GM12864 (cell line): ENCODE measurements around the gene ULBP3.
"Not testable (repeated sequence)": the region's sequence is repeated elsewhere in the genome, so short reads cannot be mapped to it uniquely, and the experiment has no call there.

ENCODE experiments used
- DNase-seq: peaks from one replicate; pipeline ENCODE4 v3.0.0-alpha.2; 2011; ENCODE audit warnings: low read depth
- H3K4me3 ChIP-seq: 2 replicates; pipeline ENCODE4 v1.5.1; 2011; ENCODE audit warnings: mild to moderate bottlenecking, low read depth, low read length, control low read depth
- CTCF ChIP-seq: IDR thresholded peaks from 2 replicates; pipeline ENCODE4 v1.5.1; 2011; ENCODE audit warnings: low read depth, mild to moderate bottlenecking, moderate library complexity, low read length, control low read depth, inconsistent platforms; ENCODE audit errors: missing control alignments

The ULBP3 gene

GRCh38 chr6:150016324-150017185, 52.4 kb downstream of the ULBP3 start:
- DNase-seq: peak; percentile 27
- no peak overlapping the region for H3K4me3 ChIP-seq
- peak; percentile 42 for TF ChIP-seq CTCF

- not testable (repeated sequence) for DNase-seq, H3K4me3 ChIP-seq
Measured at GRCh38 chr6:150015281-150016001, 53.5 kb downstream of the ULBP3 start.

GRCh38 chr6:150014623-150015280, 54.2 kb downstream of the ULBP3 start:
- not testable (repeated sequence) for DNase-seq, H3K4me3 ChIP-seq

- not testable (repeated sequence) for H3K4me3 ChIP-seq, DNase-seq
Measured at GRCh38 chr6:150013785-150014622, 54.9 kb downstream of the ULBP3 start.

- DNase-seq, H3K4me3 ChIP-seq: not testable (repeated sequence)
Measured at GRCh38 chr6:150012846-150013784, 55.8 kb downstream of the ULBP3 start.
